Liver (tissue), 9 donors: ENCODE data around the gene TTC3. TPM values are rescaled to one million over a fixed set of nuclear protein-coding genes. Genes with fewer than 3 reads are reported as not detected.
"Not testable (repeated sequence)": the region's sequence is repeated elsewhere in the genome, so short reads cannot be mapped to it uniquely, and the experiment has no call there.

Source experiments
- DNase-seq: peaks from one replicate; pipeline ENCODE4 v3.0.0-alpha.2; 2017; ENCODE audit warnings: low spot score
- H3K27ac ChIP-seq, 2 donors: one replicate each; pipeline ENCODE4 v1.7.0; 2013; ENCODE audit warnings: inconsistent platforms in 2 of 2, low read length in 2 of 2, control low read depth in 1 of 2, low read depth in 1 of 2, mild to moderate bottlenecking in 1 of 2
- H3K27me3 ChIP-seq, 4 donors: one replicate each; pipeline versions ENCODE4 v1.6.1 to v1.7.0; 2013; ENCODE audit warnings: low read length in 3 of 4, inconsistent platforms in 1 of 4, mild to moderate bottlenecking in 1 of 4, moderate library complexity in 1 of 4; ENCODE audit not compliant: control insufficient read depth in 4 of 4, insufficient read depth in 4 of 4
- H3K36me3 ChIP-seq, 4 donors: one replicate each; pipeline versions ENCODE4 v1.6.1 to v1.7.0; 2013; ENCODE audit warnings: low read length in 3 of 4, mild to moderate bottlenecking in 3 of 4, low read depth in 1 of 4, moderate library complexity in 1 of 4; ENCODE audit not compliant: control insufficient read depth in 4 of 4, insufficient read depth in 3 of 4
- H3K4me1 ChIP-seq, 4 donors: one replicate each; pipeline versions ENCODE4 v1.6.1 to v1.7.0; 2013; ENCODE audit warnings: low read length in 3 of 4, mild to moderate bottlenecking in 3 of 4, moderate library complexity in 1 of 4; ENCODE audit not compliant: control insufficient read depth in 4 of 4, insufficient read depth in 4 of 4
- H3K4me3 ChIP-seq, 3 donors: one replicate each; pipeline versions ENCODE4 v1.6.1 to v1.7.0; 2013; ENCODE audit warnings: low read length in 3 of 3, control low read depth in 1 of 3, low read depth in 1 of 3, mild to moderate bottlenecking in 1 of 3
- H3K9ac ChIP-seq, 2 donors: one replicate each; pipeline ENCODE4 v1.7.0; 2013; ENCODE audit warnings: low read length in 2 of 2, mild to moderate bottlenecking in 2 of 2, moderate library complexity in 2 of 2, control low read depth in 1 of 2, low read depth in 1 of 2
- H3K9me3 ChIP-seq, 4 donors: one replicate each; pipeline versions ENCODE4 v1.6.1 to v1.7.0; 2013; ENCODE audit warnings: low read length in 3 of 4; ENCODE audit not compliant: control insufficient read depth in 4 of 4
- CTCF ChIP-seq: fragments of 150-350 bp; IDR thresholded peaks from 2 replicates; pipeline ENCODE4 v1.5.1; 2017; ENCODE audit warnings: improper control_type of control experiment, low read depth, low read length; ENCODE audit not compliant: missing input control
- FOXA1 ChIP-seq: IDR thresholded peaks from 2 replicates; pipeline ENCODE4 v1.6.1; 2016; ENCODE audit warnings: antibody characterized with exemption
- FOXA2 ChIP-seq: IDR thresholded peaks from 2 replicates; pipeline ENCODE4 v1.6.1; 2016; ENCODE audit warnings: antibody characterized with exemption
- GABPA ChIP-seq, 2 donors: IDR thresholded peaks in 1 of 2; conservative IDR thresholded peaks in 1 of 2; 2 replicates each; pipeline ENCODE4 v1.6.1; 2016; ENCODE audit warnings: antibody characterized with exemption in 2 of 2, mild to moderate bottlenecking in 1 of 2, moderate library complexity in 1 of 2
- HNF4G ChIP-seq: IDR thresholded peaks from 2 replicates; pipeline ENCODE4 v1.6.1; 2016; ENCODE audit warnings: antibody characterized with exemption
- JUND ChIP-seq, 2 donors: IDR thresholded peaks; 2 replicates each; pipeline ENCODE4 v1.6.1; 2016; ENCODE audit warnings: antibody characterized with exemption in 2 of 2
- TAF1 ChIP-seq: conservative IDR thresholded peaks from 2 replicates; pipeline ENCODE4 v1.6.1; 2016; ENCODE audit warnings: antibody characterized with exemption, mild to moderate bottlenecking
- WGBS: extraction: QIAGEN DNeasy Blood & Tissue Kit; methylation state at CpG from one replicate; pipeline ENCODE4 v1.1.7; 2013; 5-methylcytosine and 5-hydroxymethylcytosine counted together
- polyA plus RNA-seq, 2 donors: library from polyadenylated mRNA; stranded (reverse) in 1 of 2; unstranded in 1 of 2; fragments of 200-250 nt in 1 of 2; fragments of >200 nt in 1 of 2; fragmentation: Nextera tagmentation in 1 of 2; extraction: Ambion mirVana in 1 of 2; gene quantifications; one replicate each; pipeline versions ENCODE4 v1.2.1 to v1.2.3, GENCODE V29; 2013 to 2015
- total RNA-seq, 2 donors: library from RNA; depleted of rRNA; stranded (reverse); fragments of >200 nt; gene quantifications; one replicate each; pipeline ENCODE4 v1.2.3, GENCODE V29; 2014
- donor health status: healthy.
- donor health status: healthy.
- donor health status: healthy.
- donor health status: healthy.
- donor health status: healthy.

The TTC3 gene
- total and polyA plus RNA-seq, 4 donors: 27.2 to 96.1 (median 57.2) TPM

- Histone ChIP-seq H3K27me3 (no peaks in the 10 kb centered on the region), H3K36me3 (peaks cover 1 to 6% (median 4%) of the 10 kb centered on the region in 4 donors), H3K9ac (no peak overlapping the region), H3K9me3 (no peaks in the 10 kb centered on the region), H3K27ac (no peak overlapping the region), H3K4me3 (no peak overlapping the region), H3K4me1 (no peaks in the 10 kb centered on the region)
- TF ChIP-seq FOXA2 (no peak), CTCF (no peak), GABPA (IDR thresholded peaks at IDR 0.05 in 1 of 2, conservative IDR thresholded peaks at IDR 0.05 in 1 of 2) (no peak), HNF4G (no peak)
- WGBS: 96% methylated on average over 2 of the region's 2 CpGs
- no peak for DNase-seq
These were observed 33.9 kb downstream of the TTC3 start for GRCh38 chr21:37106998-37107397.

GRCh38 chr21:37111029-37111428 lies 38.0 kb downstream of the TTC3 start:
- WGBS: 90% methylated on average over 6 of the region's 6 CpGs

GRCh38 chr21:37114301-37114700 lies 41.2 kb downstream of the TTC3 start:
- WGBS: 83% methylated on average over 1 of the region's 3 CpGs
- not testable (repeated sequence) for H3K36me3 ChIP-seq, H3K9ac ChIP-seq

More at GRCh38 chr21:37111029-37111428, 38.0 kb downstream of the TTC3 start:
- H3K27ac ChIP-seq, H3K9ac ChIP-seq, H3K9me3 ChIP-seq, H3K36me3 ChIP-seq, H3K4me3 ChIP-seq, H3K4me1 ChIP-seq, DNase-seq, H3K27me3 ChIP-seq: not testable (repeated sequence)

GRCh38 chr21:37116459-37116858 lies 43.4 kb downstream of the TTC3 start:
- H3K9me3 ChIP-seq, H3K27ac ChIP-seq, H3K9ac ChIP-seq, H3K4me1 ChIP-seq, H3K36me3 ChIP-seq, H3K27me3 ChIP-seq, DNase-seq, H3K4me3 ChIP-seq: not testable (repeated sequence)
- WGBS: 94% methylated on average over 2 of the region's 2 CpGs

More at GRCh38 chr21:37114301-37114700, 41.2 kb downstream of the TTC3 start:
- not testable (repeated sequence) for H3K9me3 ChIP-seq, H3K27ac ChIP-seq, DNase-seq, H3K4me1 ChIP-seq, H3K4me3 ChIP-seq, H3K27me3 ChIP-seq

- Histone ChIP-seq H3K4me1 (peaks cover 0 to 1% (median 0%) of the 10 kb centered on the region in 4 donors), H3K27me3 (no peaks in the 10 kb centered on the region), H3K27ac (no peak overlapping the region), H3K4me3 (no peak overlapping the region), H3K36me3 (peaks cover 0 to 2% (median 1%) of the 10 kb centered on the region in 4 donors), H3K9ac (no peak overlapping the region), H3K9me3 (no peaks in the 10 kb centered on the region)
- no peak for DNase-seq
- TF ChIP-seq JUND (IDR thresholded peaks at IDR 0.05) (no peak), FOXA1 (no peak), TAF1 (no peak)
These were observed 44.1 kb downstream of the TTC3 start for GRCh38 chr21:37117204-37117603.
